ENCODE data around the gene SHMT1. TPM values are rescaled to one million over a fixed set of nuclear protein-coding genes. Genes with fewer than 3 reads are reported as not detected.
A peak's percentile ranks its signal among the peaks of the same experiment; 100 is the strongest.
"Not testable (repeated sequence)": the region's sequence is repeated elsewhere in the genome, so short reads cannot be mapped to it uniquely, and the experiment has no call there.

SHMT1 gene
- total RNA-seq, 1 experiment from 2014 or later: 21.4 TPM

GRCh38 chr17:18380471-18381157, 17.3 kb upstream of the SHMT1 start:
- DNase-seq (ENCODE audit: low read depth, low spot score): no peak
- in situ Hi-C loops (cut with HindIII; ENCODE audit: low pct_unique_long_range_greater_than_20kb, low sequenced_read_pairs): no loop called here

GRCh38 chr17:18379246-18380146, 16.1 kb upstream of the SHMT1 start:
- no peak for DNase-seq (ENCODE audit: low read depth, low spot score)

GRCh38 chr17:18378614-18379013, 15.3 kb upstream of the SHMT1 start:
- in situ Hi-C loops (cut with HindIII; ENCODE audit: low pct_unique_long_range_greater_than_20kb, low sequenced_read_pairs); DNase-seq (ENCODE audit: low read depth, low spot score): not testable (repeated sequence)

More at GRCh38 chr17:18379246-18380146, 16.1 kb upstream of the SHMT1 start:
- in situ Hi-C loops (cut with HindIII; ENCODE audit: low pct_unique_long_range_greater_than_20kb, low sequenced_read_pairs): no loop called here

GRCh38 chr17:18378205-18378505, 14.8 kb upstream of the SHMT1 start:
- in situ Hi-C loops (cut with HindIII; ENCODE audit: low pct_unique_long_range_greater_than_20kb, low sequenced_read_pairs): no loop called here
- no peak for DNase-seq (ENCODE audit: low read depth, low spot score)

- in situ Hi-C loops (cut with HindIII; ENCODE audit: low pct_unique_long_range_greater_than_20kb, low sequenced_read_pairs): no loop called here
- DNase-seq (ENCODE audit: low read depth, low spot score): peak; percentile 37
These were observed 14.3 kb upstream of the SHMT1 start, which contains the start of gene EVPLL for GRCh38 chr17:18377437-18378204. EVPLL (plus strand) TSS chr17:18377778; CDS start chr17:18380938, 3,160 bp downstream.

DNA sequence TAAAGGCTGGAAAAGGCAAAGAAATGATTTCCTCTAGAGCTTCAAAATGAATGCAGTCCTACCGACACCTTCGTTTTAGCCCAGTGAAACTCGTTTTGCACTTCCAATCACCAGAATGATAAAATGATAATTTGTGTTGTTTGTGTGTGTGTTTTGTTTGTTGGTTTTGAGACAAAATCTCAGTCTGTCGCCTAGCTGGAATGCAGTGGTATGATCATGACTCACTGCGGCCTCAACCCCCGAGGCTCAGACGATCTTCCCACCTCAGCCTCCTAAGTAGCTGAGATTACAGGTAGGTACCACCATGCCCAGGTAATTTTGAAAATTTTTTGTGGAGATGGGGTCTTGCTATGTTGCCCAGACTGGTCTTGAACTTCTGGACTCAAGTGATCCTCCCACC, 10.9 kb upstream of the SHMT1 start:
- in situ Hi-C loops (cut with HindIII; ENCODE audit: low pct_unique_long_range_greater_than_20kb, low sequenced_read_pairs): no loop called here
- no peak for DNase-seq (ENCODE audit: low read depth, low spot score)

GRCh38 chr17:18373181-18373580, 9.8 kb upstream of the SHMT1 start:
- in situ Hi-C loops (cut with HindIII; ENCODE audit: low pct_unique_long_range_greater_than_20kb, low sequenced_read_pairs); DNase-seq (ENCODE audit: low read depth, low spot score): not testable (repeated sequence)

GRCh38 chr17:18371455-18371854, 8.1 kb upstream of the SHMT1 start:
- in situ Hi-C loops (cut with HindIII; ENCODE audit: low pct_unique_long_range_greater_than_20kb, low sequenced_read_pairs): no loop called here

GRCh38 chr17:18370761-18371160, 7.4 kb upstream of the SHMT1 start:
- DNase-seq (ENCODE audit: low read depth, low spot score): no peak
- in situ Hi-C loops (cut with HindIII; ENCODE audit: low pct_unique_long_range_greater_than_20kb, low sequenced_read_pairs): no loop called here

More at GRCh38 chr17:18371455-18371854, 8.1 kb upstream of the SHMT1 start:
- DNase-seq (ENCODE audit: low read depth, low spot score): no peak

- in situ Hi-C loops (cut with HindIII; ENCODE audit: low pct_unique_long_range_greater_than_20kb, low sequenced_read_pairs): no loop called here
- DNase-seq (ENCODE audit: low read depth, low spot score): no peak
These were observed 5.6 kb upstream of the SHMT1 start for GRCh38 chr17:18368946-18369345.

DNA sequence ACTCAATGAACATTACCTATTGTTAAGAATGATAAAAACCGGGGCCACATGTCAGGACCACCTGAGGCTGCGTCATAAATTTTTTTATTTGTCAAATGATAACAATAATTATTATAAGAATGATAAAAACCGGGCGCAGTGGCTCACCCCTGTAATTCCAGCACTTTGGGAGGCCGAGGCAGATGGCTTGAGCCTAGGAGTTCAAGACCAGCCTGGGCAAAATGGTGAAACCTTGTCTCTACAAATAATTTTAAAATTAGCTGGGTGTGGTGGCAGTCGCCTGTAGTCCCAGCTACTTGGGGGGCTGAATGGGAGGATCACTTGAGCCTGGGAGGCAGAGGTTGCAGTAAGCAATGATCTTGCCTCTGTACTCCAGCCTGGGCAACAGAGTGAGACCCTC, 816 bp upstream of the SHMT1 start:
- no peak for DNase-seq (ENCODE audit: low read depth, low spot score)
- in situ Hi-C loops (cut with HindIII; ENCODE audit: low pct_unique_long_range_greater_than_20kb, low sequenced_read_pairs): no loop called here

DNA sequence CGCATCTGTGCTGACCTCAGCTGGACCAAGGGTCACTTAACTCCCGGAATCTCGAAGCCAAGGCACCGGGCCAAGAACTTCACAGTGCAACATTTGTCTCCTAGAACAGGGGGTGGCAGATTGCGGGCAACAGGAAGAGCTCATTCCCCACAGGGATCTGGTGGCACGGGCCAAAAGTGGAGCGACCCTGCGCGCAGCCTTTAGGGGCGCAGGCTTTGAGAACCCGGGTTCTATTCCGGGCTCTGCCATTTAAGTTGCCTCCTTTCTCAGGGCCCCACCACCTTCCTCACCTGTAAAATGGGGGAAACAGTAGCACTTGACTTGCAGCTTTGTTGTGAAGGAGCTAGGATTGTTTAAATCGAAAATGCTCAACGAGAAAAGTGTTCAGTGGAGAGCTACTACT, 651 bp downstream of the SHMT1 start:
- peak; percentile 55 for DNase-seq (ENCODE audit: low read depth, low spot score)
- in situ Hi-C loops (cut with HindIII; ENCODE audit: low pct_unique_long_range_greater_than_20kb, low sequenced_read_pairs): no loop called here

GRCh38 chr17:18361837-18362697, 1.3 kb downstream of the SHMT1 start:
- in situ Hi-C loops (cut with HindIII; ENCODE audit: low pct_unique_long_range_greater_than_20kb, low sequenced_read_pairs): no loop called here
- no peak for DNase-seq (ENCODE audit: low read depth, low spot score)

DNA sequence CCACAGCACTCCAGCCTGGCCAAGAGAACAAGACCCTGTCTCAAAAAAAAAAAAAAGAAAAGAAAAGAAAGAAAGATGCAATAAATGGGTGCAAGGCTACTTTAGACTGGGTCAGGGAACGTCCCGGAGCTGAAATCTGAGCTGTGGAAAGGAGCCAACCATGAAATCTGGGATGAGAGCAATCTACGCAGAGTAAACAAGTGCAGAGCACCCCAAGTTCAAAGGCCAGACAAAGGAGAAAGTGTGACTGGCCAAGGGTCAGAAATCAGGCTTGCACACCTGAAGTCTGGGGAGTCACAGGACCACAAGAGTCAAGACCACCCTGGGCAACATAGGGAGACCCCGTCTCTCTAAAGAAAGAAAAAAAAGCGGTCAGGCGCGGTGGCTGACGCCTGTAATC, 2.8 kb downstream of the SHMT1 start:
- in situ Hi-C loops (cut with HindIII; ENCODE audit: low pct_unique_long_range_greater_than_20kb, low sequenced_read_pairs): no loop called here
- DNase-seq (ENCODE audit: low read depth, low spot score): no peak

GRCh38 chr17:18356624-18357023, 6.7 kb downstream of the SHMT1 start:
- in situ Hi-C loops (cut with HindIII; ENCODE audit: low pct_unique_long_range_greater_than_20kb, low sequenced_read_pairs): no loop called here
- DNase-seq (ENCODE audit: low read depth, low spot score): no peak

GRCh38 chr17:18353541-18353940, 9.8 kb downstream of the SHMT1 start:
- in situ Hi-C loops (cut with HindIII; ENCODE audit: low pct_unique_long_range_greater_than_20kb, low sequenced_read_pairs): no loop called here
- DNase-seq (ENCODE audit: low read depth, low spot score): no peak

- no peak for DNase-seq (ENCODE audit: low read depth, low spot score)
- in situ Hi-C loops (cut with HindIII; ENCODE audit: low pct_unique_long_range_greater_than_20kb, low sequenced_read_pairs): no loop called here
These were observed 19.3 kb downstream of the SHMT1 start for GRCh38 chr17:18344021-18344420.
